Loucy (cell line): Measurements from ENCODE around the gene PHACTR3.

ENCODE experiments used
- H2AFZ ChIP-seq: fragments of 200-600 bp; sonication (generic); 2 replicates; pipeline ENCODE4 v1.6.0; 2016; ENCODE audit warnings: antibody characterized with exemption, mild to moderate bottlenecking, low read length, moderate library complexity
- H3F3A ChIP-seq: fragments of 200-600 bp; 2 replicates; pipeline ENCODE4 v1.6.0; 2016; ENCODE audit warnings: antibody characterized with exemption, low read depth, mild to moderate bottlenecking
- H3K27me3 ChIP-seq: fragments of 200-600 bp; sonication (generic); 2 replicates; pipeline ENCODE4 v1.6.1; 2014; ENCODE audit warnings: low read length, mild to moderate bottlenecking; ENCODE audit not compliant: insufficient read depth, poor library complexity, severe bottlenecking
- H3K36me3 ChIP-seq: fragments of 200-600 bp; sonication (generic); 2 replicates; pipeline ENCODE4 v1.6.1; 2016; ENCODE audit warnings: low read length; ENCODE audit not compliant: insufficient read depth
- H3K4me1 ChIP-seq: fragments of 200-600 bp; sonication (generic); 2 replicates; pipeline ENCODE4 v1.5.1; 2014; ENCODE audit warnings: low read length, mild to moderate bottlenecking; ENCODE audit not compliant: insufficient read depth, poor library complexity, severe bottlenecking
- H3K4me2 ChIP-seq: fragments of 200-600 bp; sonication (generic); 2 replicates; pipeline ENCODE4 v1.6.0; 2014; ENCODE audit warnings: antibody characterized with exemption, low read length, low read depth, mild to moderate bottlenecking; ENCODE audit not compliant: poor library complexity, severe bottlenecking
- H3K4me3 ChIP-seq: fragments of 200-600 bp; sonication (generic); 2 replicates; pipeline ENCODE4 v1.5.1; 2014; ENCODE audit warnings: low read length, mild to moderate bottlenecking, mixed read lengths; ENCODE audit not compliant: poor library complexity, severe bottlenecking
- H3K79me2 ChIP-seq: fragments of 200-600 bp; sonication (generic); 2 replicates; pipeline ENCODE4 v1.6.1; 2014; ENCODE audit warnings: low read length; ENCODE audit not compliant: insufficient read depth
- H3K9ac ChIP-seq: fragments of 200-600 bp; sonication (generic); 2 replicates; pipeline ENCODE4 v1.6.0; 2014; ENCODE audit warnings: mild to moderate bottlenecking, low read depth, low read length, moderate library complexity; ENCODE audit not compliant: poor library complexity, severe bottlenecking
- H3K9me2 ChIP-seq: fragments of 200-600 bp; sonication (generic); replicated peaks from 2 replicates; pipeline ENCODE4 v1.6.1; 2016; ENCODE audit warnings: low read depth, low read length, mixed read lengths
- H3K9me3 ChIP-seq: fragments of 200-600 bp; sonication (generic); 2 replicates; pipeline ENCODE4 v1.6.1; 2014; ENCODE audit warnings: mild to moderate bottlenecking, antibody characterized with exemption, low read length, low read depth; ENCODE audit not compliant: insufficient read depth
- H4K20me1 ChIP-seq: fragments of 200-600 bp; sonication (generic); 2 replicates; pipeline ENCODE4 v1.6.0; 2014; ENCODE audit warnings: antibody characterized with exemption, low read length, mild to moderate bottlenecking; ENCODE audit not compliant: insufficient read depth, poor library complexity, severe bottlenecking
- CTCF ChIP-seq: fragments of 200-600 bp; sonication (generic); conservative IDR thresholded peaks from 2 replicates; pipeline ENCODE4 v1.5.1; 2014; ENCODE audit warnings: mild to moderate bottlenecking, antibody characterized with exemption, low read length
- EZH2phosphoT487 ChIP-seq: fragments of 200-600 bp; IDR thresholded peaks from 2 replicates; pipeline ENCODE4 v1.6.1; 2018; ENCODE audit warnings: antibody characterized with exemption, mild to moderate bottlenecking, moderate library complexity, borderline replicate concordance

PHACTR3 gene

GRCh38 chr20:59764037-59764436 is 159.7 kb downstream of the PHACTR3 start:
- H3K79me2 ChIP-seq = no peaks in the 10 kb centered on the region
- H2AFZ ChIP-seq = no peak overlapping the region
- TF ChIP-seq EZH2phosphoT487 (no peak), CTCF (no peak)
- no peaks in the 10 kb centered on the region for H3K4me1 ChIP-seq
- no peak overlapping the region for H3K4me3 ChIP-seq
- no peaks in the 10 kb centered on the region for H3F3A ChIP-seq
- H3K9me2 ChIP-seq = no peaks in the 10 kb centered on the region
- H4K20me1 ChIP-seq = peaks cover 9% of the 10 kb centered on the region
- H3K36me3 ChIP-seq = peaks cover 30% of the 10 kb centered on the region; the same call in 1 of the 2 replicates
- H3K9ac ChIP-seq = no peak overlapping the region
- H3K4me2 ChIP-seq = no peak overlapping the region
- no peaks in the 10 kb centered on the region for H3K9me3 ChIP-seq
- H3K27me3 ChIP-seq = no peaks in the 10 kb centered on the region

- Histone ChIP-seq H3F3A (no peaks in the 10 kb centered on the region), H3K9me3 (no peaks in the 10 kb centered on the region), H3K9ac (no peak overlapping the region), H3K9me2 (no peaks in the 10 kb centered on the region), H3K4me1 (no peaks in the 10 kb centered on the region), H3K4me2 (no peak overlapping the region), H3K36me3 (peaks cover 33% of the 10 kb centered on the region; the same call in 1 of the 2 replicates), H3K4me3 (no peak overlapping the region), H3K27me3 (no peaks in the 10 kb centered on the region), H3K79me2 (no peaks in the 10 kb centered on the region), H2AFZ (no peak overlapping the region), H4K20me1 (peaks cover 9% of the 10 kb centered on the region)
- TF ChIP-seq EZH2phosphoT487 (no peak), CTCF (no peak)
Observed at GRCh38 chr20:59765599-59766177, 161.3 kb downstream of the PHACTR3 start.

GRCh38 chr20:59767656-59768055 is 163.3 kb downstream of the PHACTR3 start:
- Histone ChIP-seq H3K79me2 (no peaks in the 10 kb centered on the region), H3K27me3 (no peaks in the 10 kb centered on the region), H3F3A (no peaks in the 10 kb centered on the region), H3K4me1 (no peaks in the 10 kb centered on the region), H3K9ac (no peak overlapping the region), H2AFZ (no peak overlapping the region), H3K4me3 (no peak overlapping the region), H3K9me2 (no peaks in the 10 kb centered on the region), H3K9me3 (no peaks in the 10 kb centered on the region), H3K4me2 (no peak overlapping the region), H3K36me3 (peaks cover 33% of the 10 kb centered on the region; the same call in 1 of the 2 replicates), H4K20me1 (peaks cover 9% of the 10 kb centered on the region)
- TF ChIP-seq EZH2phosphoT487 (no peak), CTCF (no peak)
